Activated T-cell treated with anti-CD3 and anti-CD28 coated beads, Interleukin-2, amount 50 U/mL, for 72 hours (primary cell): ENCODE results near the gene CTNNA1. TPM values are rescaled to one million over a fixed set of nuclear protein-coding genes. Genes with fewer than 3 reads are reported as not detected.
"Not testable (repeated sequence)": the region's sequence is repeated elsewhere in the genome, so short reads cannot be mapped to it uniquely, and the experiment has no call there.

Experiments used
- ATAC-seq, 2 donors: fragments of 150-1000 bp; cut with Tn5 transposase; replicated peaks in 1 of 2; 2 replicates each; pipeline ENCODE4 v1.10.0; 2021; ENCODE audit warnings: moderate library complexity in 2 of 2, mild to moderate bottlenecking in 1 of 2
- DNase-seq, 2 donors: peaks; one replicate each; pipeline ENCODE4 v3.0.0; 2021 to 2022; ENCODE audit warnings: mixed read lengths in 1 of 2
- H3K27ac Mint-ChIP-seq: one replicate; pipeline ENCODE4 v1.8.0; 2022; ENCODE audit warnings: mild to moderate bottlenecking, moderate library complexity, mixed read lengths
- H3K27me3 Mint-ChIP-seq: one replicate; pipeline ENCODE4 v1.8.0; 2022; ENCODE audit warnings: low read depth, mixed read lengths
- H3K36me3 Mint-ChIP-seq, 2 donors: one replicate each; pipeline ENCODE4 v1.8.0; 2022; ENCODE audit warnings: mixed read lengths in 2 of 2, mild to moderate bottlenecking in 1 of 2; ENCODE audit not compliant: insufficient read depth in 2 of 2
- H3K4me1 Mint-ChIP-seq: one replicate; pipeline ENCODE4 v1.8.0; 2022; ENCODE audit warnings: low read depth, mixed read lengths
- H3K4me3 Mint-ChIP-seq, 2 donors: one replicate each; pipeline ENCODE4 v1.8.0; 2022; ENCODE audit warnings: mild to moderate bottlenecking in 2 of 2, mixed read lengths in 2 of 2, moderate library complexity in 2 of 2
- H3K9me3 Mint-ChIP-seq, 2 donors: one replicate each; pipeline ENCODE4 v1.8.0; 2022; ENCODE audit warnings: mixed read lengths in 2 of 2
- total RNA-seq, 2 donors: library from RNA; stranded (reverse); gene quantifications; one replicate each; pipeline ENCODE4 v1.2.3, GENCODE V29; 2022

CTNNA1 gene
- total RNA-seq, 2 donors from 2014 or later, result 62.3 to 73.0 TPM

DNA sequence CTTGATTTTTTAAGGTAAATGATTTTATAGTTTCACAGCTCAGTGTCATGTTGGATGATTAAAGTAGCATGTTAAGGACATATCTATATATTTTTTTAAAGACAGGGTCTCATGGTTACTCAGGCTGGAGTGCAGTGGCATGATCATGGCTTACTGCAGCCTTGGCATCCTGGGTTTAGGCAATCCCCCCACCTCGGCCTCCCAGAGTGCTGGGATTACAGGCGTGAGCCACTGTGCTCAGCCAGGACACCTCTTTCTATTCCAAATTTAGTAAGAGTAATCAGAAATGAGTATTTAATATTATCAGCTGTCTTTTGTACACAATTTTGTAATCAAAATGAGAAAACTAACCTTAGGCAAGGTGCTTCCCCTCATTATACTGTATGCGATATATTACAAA lies 160.5 kb downstream of the CTNNA1 start:
- Mint-ChIP-seq H3K36me3 (no peaks in the 10 kb centered on the region), H3K4me1 (peaks cover 11% of the 10 kb centered on the region), H3K27ac (no peak overlapping the region), H3K4me3 (no peak overlapping the region), H3K27me3 (no peaks in the 10 kb centered on the region), H3K9me3 (no peaks in the 10 kb centered on the region)
- DNase-seq, result no peak
- ATAC-seq, result no peak

DNA sequence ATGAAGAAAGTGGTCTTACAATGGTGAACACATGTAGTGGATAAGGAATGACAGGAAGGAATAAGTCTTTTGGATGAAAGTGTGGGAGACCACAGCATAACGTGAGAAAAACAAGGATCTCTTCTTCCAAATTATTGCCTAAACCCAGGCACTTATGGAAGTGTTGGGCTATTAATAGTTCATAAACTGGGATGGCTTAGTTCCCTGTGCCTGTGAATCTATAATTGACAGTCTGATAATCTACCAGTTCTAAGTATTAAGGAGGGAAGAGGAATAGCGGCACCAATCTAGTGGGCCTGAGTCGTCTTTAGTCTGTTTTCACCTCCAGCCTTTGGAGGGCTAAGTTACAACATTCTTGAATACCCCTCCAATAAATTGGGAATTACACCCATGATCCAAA lies 161.1 kb downstream of the CTNNA1 start:
- no peaks in the 10 kb centered on the region for H3K9me3 Mint-ChIP-seq
- H3K27ac Mint-ChIP-seq, result no peak overlapping the region
- DNase-seq (no peak), ATAC-seq (no peak)
- H3K36me3 Mint-ChIP-seq, result no peaks in the 10 kb centered on the region
- no peaks in the 10 kb centered on the region for H3K27me3 Mint-ChIP-seq
- H3K4me3 Mint-ChIP-seq, result no peak overlapping the region
- peaks cover 11% of the 10 kb centered on the region for H3K4me1 Mint-ChIP-seq

DNA sequence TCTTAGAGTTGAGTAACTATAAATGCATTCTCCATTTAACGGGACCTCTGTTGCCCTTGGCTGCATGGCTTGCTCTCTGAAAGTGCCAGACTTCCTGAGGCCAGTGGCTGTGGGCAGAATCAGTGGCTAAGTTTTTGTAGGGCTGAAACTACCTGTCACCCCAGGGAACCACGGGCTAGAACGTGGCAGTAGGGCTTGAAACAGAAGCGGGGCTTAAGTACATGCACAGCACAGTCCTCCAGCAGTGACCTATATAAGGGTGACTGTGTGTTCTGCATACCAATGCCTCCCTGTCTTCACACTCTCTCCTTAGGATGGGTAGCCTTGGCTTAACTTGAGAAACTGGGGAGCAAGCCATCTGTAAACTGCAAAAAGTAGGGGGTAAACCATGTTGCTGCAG lies 165.5 kb downstream of the CTNNA1 start:
- Mint-ChIP-seq H3K27ac (no peak overlapping the region), H3K36me3 (no peaks in the 10 kb centered on the region), H3K4me3 (no peak overlapping the region), H3K27me3 (no peaks in the 10 kb centered on the region), H3K4me1 (no peaks in the 10 kb centered on the region), H3K9me3 (no peaks in the 10 kb centered on the region)
- ATAC-seq, result no peak
- DNase-seq, result no peak

DNA sequence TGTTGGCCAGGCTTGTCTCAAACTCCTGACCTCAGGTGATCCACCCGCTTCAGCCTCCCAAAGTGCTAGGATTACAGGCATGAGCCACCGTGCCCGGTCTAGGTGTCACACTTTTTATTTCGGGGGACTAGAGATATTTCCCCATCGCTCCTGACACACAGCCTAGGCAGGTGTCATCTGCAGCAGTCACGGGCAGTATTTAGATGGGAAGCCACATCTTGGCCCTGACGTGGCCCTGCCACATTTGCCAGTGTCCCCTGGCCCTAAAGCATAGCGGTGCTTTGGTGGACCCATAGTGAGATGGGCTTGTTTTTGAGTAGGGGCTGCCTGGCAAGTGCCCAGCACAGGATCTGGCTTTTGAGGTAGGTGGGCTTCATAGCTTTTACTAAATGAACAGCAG lies 167.0 kb downstream of the CTNNA1 start:
- Mint-ChIP-seq H3K27me3 (no peaks in the 10 kb centered on the region), H3K36me3 (no peaks in the 10 kb centered on the region), H3K27ac (no peak overlapping the region), H3K4me3 (no peak overlapping the region), H3K9me3 (no peaks in the 10 kb centered on the region), H3K4me1 (no peaks in the 10 kb centered on the region)
- ATAC-seq (no peak), DNase-seq (no peak)

DNA sequence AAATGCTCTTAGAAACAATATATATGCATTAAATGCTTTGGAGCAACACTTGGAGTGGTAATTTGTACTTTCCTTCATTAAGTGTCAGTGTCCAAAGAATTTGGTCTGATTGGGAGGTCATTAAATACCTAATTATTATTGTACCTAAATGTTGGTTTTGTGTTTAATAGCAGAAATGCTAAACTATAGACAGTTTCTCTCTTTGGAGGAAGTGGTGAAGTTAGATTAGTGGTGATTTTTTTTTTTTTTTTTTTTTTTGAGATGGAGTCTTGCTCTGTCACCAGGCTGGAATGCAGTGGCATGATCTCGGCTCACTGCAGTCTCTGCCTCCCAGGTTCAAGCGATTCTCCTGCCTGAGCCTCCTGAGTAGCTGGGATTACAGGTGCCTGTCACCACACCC lies 168.1 kb downstream of the CTNNA1 start:
- H3K27me3 Mint-ChIP-seq, result not testable (repeated sequence)

DNA sequence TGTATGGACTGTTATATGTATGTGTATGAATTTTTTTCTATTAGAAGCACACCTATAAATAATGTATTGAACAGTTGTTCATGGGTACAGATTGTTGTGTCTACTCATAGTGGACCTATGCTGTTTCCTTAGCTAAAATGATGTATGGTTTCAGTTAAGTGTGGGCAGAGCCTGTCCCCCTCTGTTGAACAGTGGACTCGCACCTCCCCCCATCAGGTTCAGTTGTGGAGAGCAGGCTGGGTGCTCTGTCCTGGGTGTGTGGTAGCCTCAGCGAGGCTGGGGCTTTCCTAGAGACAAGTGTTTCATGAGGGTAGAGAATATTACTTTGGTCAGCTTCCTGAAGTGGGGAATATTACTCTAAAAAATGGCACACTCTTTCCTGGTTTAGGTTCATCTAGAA lies 169.3 kb downstream of the CTNNA1 start:
- no peaks in the 10 kb centered on the region for H3K36me3 Mint-ChIP-seq
- no peaks in the 10 kb centered on the region for H3K27me3 Mint-ChIP-seq
- H3K27ac Mint-ChIP-seq, result no peak overlapping the region
- ATAC-seq (no peak), DNase-seq (no peak)
- H3K4me1 Mint-ChIP-seq, result no peaks in the 10 kb centered on the region
- no peak overlapping the region for H3K4me3 Mint-ChIP-seq
- no peaks in the 10 kb centered on the region for H3K9me3 Mint-ChIP-seq

More for the DNA sequence above, 168.1 kb downstream of the CTNNA1 start:
- not testable (repeated sequence) for ATAC-seq, DNase-seq, H3K4me3 Mint-ChIP-seq, H3K9me3 Mint-ChIP-seq, H3K36me3 Mint-ChIP-seq, H3K27ac Mint-ChIP-seq, H3K4me1 Mint-ChIP-seq

DNA sequence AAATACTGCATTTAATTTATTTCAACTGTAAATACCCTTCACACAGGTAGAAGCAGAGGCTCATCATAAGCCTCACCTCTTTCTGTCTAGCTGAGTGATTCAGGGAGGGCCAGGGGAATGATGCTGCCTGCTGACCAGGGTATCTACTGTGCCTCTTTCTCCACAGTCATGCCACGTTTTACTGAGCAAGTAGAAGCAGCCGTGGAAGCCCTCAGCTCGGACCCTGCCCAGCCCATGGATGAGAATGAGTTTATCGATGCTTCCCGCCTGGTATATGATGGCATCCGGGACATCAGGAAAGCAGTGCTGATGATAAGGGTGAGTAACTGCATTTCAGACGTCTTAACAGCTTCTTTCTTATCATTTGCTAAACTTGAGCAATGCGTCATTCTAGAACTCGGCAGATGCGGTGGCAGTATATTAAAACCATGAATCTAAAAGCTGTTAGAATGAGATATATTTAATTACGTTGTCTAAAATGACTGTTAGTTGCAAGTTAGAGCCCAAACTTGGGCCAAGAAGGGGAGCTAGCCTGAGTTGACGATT lies 171.9 kb downstream of the CTNNA1 start:
- no peaks in the 10 kb centered on the region for H3K4me1 Mint-ChIP-seq
- ATAC-seq, result no peak
- H3K9me3 Mint-ChIP-seq, result no peaks in the 10 kb centered on the region
- H3K4me3 Mint-ChIP-seq, result no peak overlapping the region
- no peak overlapping the region for H3K27ac Mint-ChIP-seq
- H3K27me3 Mint-ChIP-seq, result no peaks in the 10 kb centered on the region
- no peak for DNase-seq
- H3K36me3 Mint-ChIP-seq, result no peaks in the 10 kb centered on the region

DNA sequence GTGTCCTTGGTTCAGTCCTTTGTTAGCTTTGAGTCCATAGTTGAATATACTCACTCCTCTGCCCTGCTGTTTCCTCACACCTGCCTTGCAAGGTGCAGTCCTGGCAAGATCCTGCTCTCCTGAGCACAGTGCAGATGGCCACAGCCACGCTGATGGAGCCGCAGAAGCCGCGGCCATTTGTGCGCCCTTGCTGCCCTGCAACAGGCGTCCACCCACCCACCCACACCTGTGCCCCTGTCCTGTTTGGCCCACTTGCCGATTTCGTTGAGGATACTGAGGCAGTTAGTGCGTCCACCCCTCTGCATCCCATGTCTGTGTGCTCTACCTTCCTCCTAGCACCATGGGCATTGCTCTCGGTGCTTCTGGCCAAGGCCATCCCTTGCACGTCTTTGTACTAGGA lies 173.0 kb downstream of the CTNNA1 start:
- H3K27me3 Mint-ChIP-seq, result no peaks in the 10 kb centered on the region
- no peak overlapping the region for H3K27ac Mint-ChIP-seq
- no peak overlapping the region for H3K4me3 Mint-ChIP-seq
- no peaks in the 10 kb centered on the region for H3K36me3 Mint-ChIP-seq
- DNase-seq (no peak), ATAC-seq (no peak)
- no peaks in the 10 kb centered on the region for H3K9me3 Mint-ChIP-seq
- H3K4me1 Mint-ChIP-seq, result no peaks in the 10 kb centered on the region

DNA sequence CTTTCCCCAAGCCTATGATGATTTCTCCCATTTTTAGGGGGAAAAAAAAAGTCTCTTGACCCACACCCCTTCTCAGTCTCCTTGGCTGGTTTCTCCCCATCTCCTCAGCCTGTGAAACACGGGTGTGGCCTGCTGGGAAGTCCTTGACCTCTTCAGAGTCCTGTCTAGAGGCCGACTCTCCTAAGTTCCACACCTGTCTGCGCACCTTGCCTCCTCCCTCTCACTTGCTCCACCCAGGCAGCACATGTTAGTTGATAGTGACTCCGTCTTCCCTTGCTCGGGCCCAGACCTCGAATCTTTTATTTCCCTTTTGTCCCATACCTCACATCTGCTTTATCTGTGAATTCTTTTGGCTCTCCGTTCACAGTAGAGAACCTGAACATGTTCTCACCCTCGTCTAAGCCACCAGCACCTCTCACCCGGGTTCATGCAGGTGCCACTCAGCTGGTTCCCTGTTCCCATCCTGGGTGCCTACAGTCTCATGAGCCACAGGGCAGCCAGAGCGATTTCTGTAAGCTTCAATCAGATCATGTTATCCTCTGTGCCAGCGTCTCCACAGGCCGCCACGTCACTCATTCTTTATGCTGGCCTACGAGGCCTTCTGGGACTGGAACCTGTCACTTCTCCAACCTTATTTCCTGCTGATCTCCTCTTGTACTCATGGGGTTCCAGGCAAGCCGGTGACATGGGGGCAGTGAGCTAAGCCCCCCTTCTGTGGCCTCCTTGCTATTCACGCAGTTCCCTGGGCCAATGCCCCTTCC lies 173.6 kb downstream of the CTNNA1 start:
- H3K27ac Mint-ChIP-seq, result no peak overlapping the region
- no peaks in the 10 kb centered on the region for H3K4me1 Mint-ChIP-seq
- H3K9me3 Mint-ChIP-seq, result no peaks in the 10 kb centered on the region
- H3K4me3 Mint-ChIP-seq, result no peak overlapping the region
- H3K27me3 Mint-ChIP-seq, result no peaks in the 10 kb centered on the region
- peaks cover 0 to 1% of the 10 kb centered on the region in 2 donors for H3K36me3 Mint-ChIP-seq
- ATAC-seq (no peak), DNase-seq (no peak)

DNA sequence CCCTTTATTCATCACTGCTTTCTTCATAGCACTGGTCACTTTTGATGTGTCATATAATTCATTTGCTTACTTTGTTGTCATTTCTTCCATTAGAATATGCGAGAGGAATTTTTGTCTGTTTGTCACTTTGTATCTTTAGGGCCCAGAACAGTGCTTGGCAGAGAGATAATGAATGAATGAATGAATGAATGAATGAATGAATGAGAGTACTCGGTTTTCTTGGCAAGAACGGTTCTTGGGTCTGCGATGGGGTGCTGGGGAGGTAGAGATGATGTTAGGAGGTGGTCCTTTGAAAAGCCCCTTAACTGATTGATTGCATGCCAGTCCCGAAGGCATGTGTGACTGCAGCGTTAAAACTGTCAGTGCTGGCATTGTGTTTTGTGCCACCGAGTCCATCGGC lies 174.3 kb downstream of the CTNNA1 start:
- no peak for ATAC-seq
- H3K9me3 Mint-ChIP-seq, result no peaks in the 10 kb centered on the region
- H3K27ac Mint-ChIP-seq, result no peak overlapping the region
- no peak for DNase-seq
- H3K4me3 Mint-ChIP-seq, result no peak overlapping the region
- H3K27me3 Mint-ChIP-seq, result no peaks in the 10 kb centered on the region
- peaks cover 0 to 1% of the 10 kb centered on the region in 2 donors for H3K36me3 Mint-ChIP-seq
- no peaks in the 10 kb centered on the region for H3K4me1 Mint-ChIP-seq

DNA sequence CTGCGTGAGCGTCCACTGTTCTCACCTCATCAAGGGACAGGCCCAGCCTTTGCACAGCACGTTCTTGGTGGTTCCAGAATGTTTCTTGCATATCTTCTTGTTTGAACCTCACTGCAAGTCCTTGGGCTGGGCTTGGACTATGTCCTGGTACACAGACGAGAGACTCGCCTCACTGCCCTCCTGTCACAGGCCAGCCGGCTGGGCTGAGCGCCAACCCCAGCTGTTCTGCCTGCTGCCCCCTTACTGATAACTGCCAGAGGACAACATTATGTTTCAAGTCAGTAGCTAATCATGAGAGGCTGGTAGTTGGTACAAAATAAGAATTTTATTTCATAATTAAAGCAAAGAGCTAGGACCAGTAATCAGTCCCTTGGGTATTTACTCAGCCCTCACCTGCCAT lies 174.8 kb downstream of the CTNNA1 start:
- Mint-ChIP-seq H3K27me3 (no peaks in the 10 kb centered on the region), H3K9me3 (no peaks in the 10 kb centered on the region), H3K36me3 (peaks cover 0 to 1% of the 10 kb centered on the region in 2 donors), H3K4me3 (no peak overlapping the region), H3K4me1 (no peaks in the 10 kb centered on the region), H3K27ac (no peak overlapping the region)
- no peak for ATAC-seq
- no peak for DNase-seq

DNA sequence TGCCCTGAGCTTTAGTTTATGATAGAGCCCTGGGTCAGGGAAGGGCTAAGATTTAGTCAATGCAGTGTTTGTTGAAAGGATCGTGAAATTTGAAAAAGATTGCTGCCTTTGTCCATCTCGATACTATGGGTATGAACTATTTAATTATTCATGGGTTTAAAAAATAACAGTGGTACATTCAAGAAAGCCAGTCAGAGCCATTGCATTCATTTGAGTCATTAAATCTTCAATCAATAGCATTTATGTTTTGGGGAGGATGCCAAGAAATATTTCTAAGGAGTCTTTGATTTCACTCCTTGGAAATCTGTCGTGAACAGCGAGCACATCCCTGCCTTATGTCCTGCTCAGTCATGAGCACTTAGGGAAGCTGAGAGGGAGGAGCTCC lies 176.3 kb downstream of the CTNNA1 start:
- Mint-ChIP-seq H3K27ac (no peak overlapping the region), H3K36me3 (peaks cover 0 to 1% of the 10 kb centered on the region in 2 donors), H3K4me1 (no peaks in the 10 kb centered on the region), H3K27me3 (no peaks in the 10 kb centered on the region), H3K4me3 (no peak overlapping the region), H3K9me3 (no peaks in the 10 kb centered on the region)
- ATAC-seq, result no peak
- DNase-seq, result no peak

DNA sequence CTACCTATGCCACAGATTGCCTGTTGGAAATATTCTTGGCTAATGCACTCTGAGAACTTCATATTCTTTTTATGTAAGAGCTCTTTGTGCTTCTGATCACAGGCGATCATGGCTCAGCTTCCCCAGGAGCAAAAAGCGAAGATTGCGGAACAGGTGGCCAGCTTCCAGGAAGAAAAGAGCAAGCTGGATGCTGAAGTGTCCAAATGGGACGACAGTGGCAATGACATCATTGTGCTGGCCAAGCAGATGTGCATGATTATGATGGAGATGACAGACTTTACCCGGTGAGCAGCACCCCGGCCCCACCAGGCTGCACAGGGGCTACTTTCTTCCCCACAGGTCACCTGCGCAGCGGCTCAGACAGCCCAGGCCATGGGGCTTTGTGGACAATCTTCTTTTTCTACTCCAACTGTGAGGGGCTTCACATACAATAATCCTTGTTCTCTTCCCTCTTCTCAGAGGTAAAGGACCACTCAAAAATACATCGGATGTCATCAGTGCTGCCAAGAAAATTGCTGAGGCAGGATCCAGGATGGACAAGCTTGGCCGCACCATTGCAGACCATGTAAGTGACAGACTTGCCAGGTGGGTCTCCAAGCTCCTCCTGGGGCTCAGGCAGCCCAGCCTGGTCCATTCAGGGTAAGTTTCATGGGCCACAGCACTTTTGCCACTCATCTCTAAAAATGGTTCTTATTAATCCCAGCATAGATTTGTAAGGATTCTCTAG lies 177.3 kb downstream of the CTNNA1 start:
- no peak for DNase-seq
- no peaks in the 10 kb centered on the region for H3K9me3 Mint-ChIP-seq
- no peaks in the 10 kb centered on the region for H3K27me3 Mint-ChIP-seq
- H3K4me1 Mint-ChIP-seq, result no peaks in the 10 kb centered on the region
- no peak for ATAC-seq
- H3K36me3 Mint-ChIP-seq, result peaks cover 0 to 1% of the 10 kb centered on the region in 2 donors
- no peak overlapping the region for H3K4me3 Mint-ChIP-seq
- H3K27ac Mint-ChIP-seq, result no peak overlapping the region
